GM12875 (cell line): ENCODE results near the gene MYZAP.

ENCODE experiments used
- H3K4me3 ChIP-seq: one replicate; pipeline ENCODE4 v1.5.1; 2011; ENCODE audit warnings: low read depth, low read length, control low read depth
- CTCF ChIP-seq: IDR thresholded peaks from 2 replicates; pipeline ENCODE4 v1.5.1; 2011; ENCODE audit warnings: low read depth, mild to moderate bottlenecking, control low read depth, inconsistent platforms, low read length, moderate library complexity, borderline replicate concordance; ENCODE audit not compliant: insufficient read depth

The MYZAP gene

GRCh38 chr15:57570340-57570739 lies 21.4 kb upstream of the MYZAP start:
- no peak for TF ChIP-seq CTCF
- no peak overlapping the region for H3K4me3 ChIP-seq

DNA sequence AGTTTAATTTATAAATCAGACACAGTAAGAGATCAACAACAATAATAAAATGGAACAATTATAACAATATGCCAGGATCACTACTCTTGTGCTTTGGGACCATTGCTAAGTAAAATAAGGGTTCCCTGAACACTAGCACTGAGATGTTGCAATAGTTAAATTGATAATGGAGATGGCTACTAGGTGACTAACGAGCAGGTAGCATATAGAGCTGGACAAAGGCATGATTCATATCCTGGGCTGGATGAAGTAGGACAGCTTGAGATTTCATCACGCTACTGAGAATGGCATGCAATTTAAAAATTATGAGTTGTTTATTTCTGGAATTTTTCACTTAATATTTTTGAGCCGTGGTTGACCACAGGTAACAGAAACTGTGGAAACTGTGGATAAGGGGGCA lies 20.7 kb upstream of the MYZAP start:
- H3K4me3 ChIP-seq: no peak overlapping the region
- TF ChIP-seq CTCF: no peak

- TF ChIP-seq CTCF: no peak
- no peak overlapping the region for H3K4me3 ChIP-seq
Measured at GRCh38 chr15:57571725-57572124, 20.0 kb upstream of the MYZAP start.

GRCh38 chr15:57572468-57572867 lies 19.2 kb upstream of the MYZAP start:
- H3K4me3 ChIP-seq: no peak overlapping the region
- TF ChIP-seq CTCF: no peak

- TF ChIP-seq CTCF: no peak
- H3K4me3 ChIP-seq: no peak overlapping the region
Measured at GRCh38 chr15:57573151-57573550, 18.6 kb upstream of the MYZAP start.

- no peak overlapping the region for H3K4me3 ChIP-seq
- TF ChIP-seq CTCF: no peak
Measured at GRCh38 chr15:57575363-57575762, 16.3 kb upstream of the MYZAP start.

GRCh38 chr15:57578288-57578900 lies 13.3 kb upstream of the MYZAP start:
- H3K4me3 ChIP-seq: no peak overlapping the region
- TF ChIP-seq CTCF: no peak
